Measurements from ENCODE around the gene DONSON. TPM values are rescaled to one million over a fixed set of nuclear protein-coding genes. Genes with fewer than 3 reads are reported as not detected.
A peak's percentile ranks its signal among the peaks of the same experiment; 100 is the strongest.

DONSON gene
- total RNA-seq, 1 experiment from 2014 or later, result 48.5 TPM

- H3K27ac ChIP-seq (ENCODE audit: low read depth, low read length, poor library complexity, severe bottlenecking), result no peak overlapping the region
- BruUV-seq (replicated peaks), result no TSS peak
- H3K36me3 ChIP-seq (ENCODE audit: insufficient read depth, low read length, poor library complexity, severe bottlenecking), result peaks cover 46% of the 10 kb centered on the region
- H3K9me3 ChIP-seq (ENCODE audit: low read depth, low read length, poor library complexity, severe bottlenecking), result no peaks in the 10 kb centered on the region
- no peak for DNase-seq (ENCODE audit: low spot score)
- H3K4me3 ChIP-seq (ENCODE audit: low read depth, low read length, poor library complexity, severe bottlenecking), result peak overlapping the region; percentile 59
- POLR2A ChIA-PET (ENCODE audit: low non-redundant PET), result no interaction called here
- CTCF ChIA-PET, result no interaction called here
- H3K4me1 ChIP-seq (ENCODE audit: insufficient read depth, low read length, poor library complexity, severe bottlenecking), result peaks cover 20% of the 10 kb centered on the region
- intact Hi-C loops (cut with micrococcal nuclease; ENCODE audit: unreplicated experiment), result loop anchor here (5.0 kb wide), 1 partner anchor 43 kb away; the partner anchor contains the start of gene DONSON
- no peaks in the 10 kb centered on the region for H3K27me3 ChIP-seq (replicated peaks; ENCODE audit: insufficient read depth, low read depth, low read length, poor library complexity)
- TF ChIP-seq EZH2 (IDR thresholded peaks at IDR 0.05; ENCODE audit: borderline replicate concordance, low read depth, low read length, poor library complexity, severe bottlenecking) (no peak), CTCF (conservative IDR thresholded peaks at IDR 0.05; ENCODE audit: low read depth, low read length) (no peak)
These were observed 43.9 kb downstream of the DONSON start for GRCh38 chr21:33544451-33545195.

DNA sequence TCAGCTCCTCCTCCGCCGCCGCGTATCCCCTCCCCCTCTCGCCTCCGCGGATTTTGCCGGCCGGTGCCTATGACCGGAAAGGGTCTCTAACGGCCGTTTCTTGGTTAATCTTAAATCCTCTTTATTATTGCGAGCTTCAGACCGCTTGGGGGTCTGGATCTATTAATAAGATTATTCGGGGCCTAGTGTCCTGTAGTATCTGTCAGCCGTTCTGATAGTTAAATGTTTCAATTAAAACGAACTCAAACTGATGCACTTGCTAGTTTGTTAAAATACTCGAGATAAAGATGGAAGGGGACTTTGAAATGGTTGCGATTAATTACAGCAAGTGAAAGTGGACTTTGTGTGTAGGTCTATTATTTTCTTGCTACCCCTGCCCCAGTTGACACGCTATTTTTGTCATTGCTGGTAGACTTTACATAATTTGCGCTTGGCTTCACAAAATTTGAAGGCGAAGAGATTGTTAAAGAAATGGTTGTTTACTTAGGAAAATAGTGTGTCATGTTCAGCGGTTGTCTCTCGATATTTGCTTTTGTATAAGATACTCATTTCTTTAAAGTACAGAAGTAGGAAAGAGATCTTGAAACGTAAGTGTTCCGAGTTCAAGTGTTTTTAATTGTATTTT is 44.9 kb downstream of the DONSON start:
- Histone ChIP-seq H3K27me3 (replicated peaks; ENCODE audit: insufficient read depth, low read depth, low read length, poor library complexity) (no peaks in the 10 kb centered on the region), H3K27ac (ENCODE audit: low read depth, low read length, poor library complexity, severe bottlenecking) (peak overlapping the region; percentile 98), H3K4me3 (ENCODE audit: low read depth, low read length, poor library complexity, severe bottlenecking) (peak overlapping the region; percentile 59), H3K36me3 (ENCODE audit: insufficient read depth, low read length, poor library complexity, severe bottlenecking) (peaks cover 46% of the 10 kb centered on the region), H3K4me1 (ENCODE audit: insufficient read depth, low read length, poor library complexity, severe bottlenecking) (peaks cover 20% of the 10 kb centered on the region), H3K9me3 (ENCODE audit: low read depth, low read length, poor library complexity, severe bottlenecking) (no peaks in the 10 kb centered on the region)
- TF ChIP-seq CTCF (conservative IDR thresholded peaks at IDR 0.05; ENCODE audit: low read depth, low read length) (no peak), EZH2 (IDR thresholded peaks at IDR 0.05; ENCODE audit: borderline replicate concordance, low read depth, low read length, poor library complexity, severe bottlenecking) (no peak)
- ChIA-PET CTCF (interaction anchor here (0.5 to 0.7 kb wide), 2 partner anchors 62 to 103 kb away, joined by 3 to 6 read pairs; no protein-coding TSS in a partner anchor), POLR2A (ENCODE audit: low non-redundant PET) (interaction anchor here (0.6 kb wide), 1 partner anchor 63 kb away, joined by 3 read pairs; no protein-coding TSS in a partner anchor)
- no TSS peak for BruUV-seq (replicated peaks)
- intact Hi-C loops (cut with micrococcal nuclease; ENCODE audit: unreplicated experiment), result loop anchor here (5.0 kb wide), 1 partner anchor 44 kb away; the partner anchor contains the start of gene DONSON
- no peak for DNase-seq (ENCODE audit: low spot score)

DNA sequence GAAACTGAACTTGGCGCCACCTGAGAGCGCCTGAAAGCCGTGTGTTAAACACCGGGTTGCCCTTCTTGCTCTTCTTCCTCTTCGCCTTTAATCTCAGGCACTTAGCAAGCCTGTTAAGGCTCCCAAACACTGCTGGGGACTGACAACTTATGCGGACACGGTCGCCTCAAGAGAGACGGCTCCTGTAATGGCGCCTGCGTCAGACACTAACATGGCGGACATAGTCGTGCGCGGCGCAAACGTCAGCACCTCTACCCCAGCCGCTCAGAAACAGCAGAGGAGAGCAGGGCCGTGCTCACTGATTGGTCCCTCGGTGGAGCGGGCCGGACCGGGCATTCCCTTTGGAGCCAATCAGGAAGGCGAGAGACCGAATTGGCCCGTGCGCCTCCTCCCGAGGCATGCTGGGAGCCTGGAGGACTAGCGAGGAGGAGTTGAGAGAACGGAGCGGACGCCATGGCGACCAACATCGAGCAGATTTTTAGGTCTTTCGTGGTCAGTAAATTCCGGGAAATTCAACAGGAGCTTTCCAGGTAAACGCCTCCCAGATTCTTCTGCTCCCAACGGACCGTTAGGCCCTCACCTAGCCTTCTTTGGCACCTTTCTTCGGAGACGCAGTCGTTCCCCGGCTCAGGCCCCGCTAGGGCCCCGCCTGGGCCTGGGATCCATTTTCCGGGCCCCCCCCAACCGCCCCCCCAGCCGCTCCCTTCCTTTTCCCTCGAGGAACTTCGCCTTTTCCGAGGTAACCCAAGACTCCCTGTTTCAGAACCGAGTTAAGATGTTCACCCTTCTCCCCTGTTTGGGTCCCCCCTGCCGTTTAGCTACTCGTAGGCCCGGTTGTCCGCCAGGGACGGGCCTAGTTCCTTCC is 45.6 kb downstream of the DONSON start, which contains the start of gene SON:
TSS of gene SON (plus strand) at position 399 of the 865 bp plus-strand sequence. CDS start at position 454, 55 bp downstream.
- DNase-seq (ENCODE audit: low spot score), result peak; percentile 100
- Histone ChIP-seq H3K27me3 (replicated peaks; ENCODE audit: insufficient read depth, low read depth, low read length, poor library complexity) (no peaks in the 10 kb centered on the region), H3K36me3 (ENCODE audit: insufficient read depth, low read length, poor library complexity, severe bottlenecking) (peaks cover 46% of the 10 kb centered on the region), H3K27ac (ENCODE audit: low read depth, low read length, poor library complexity, severe bottlenecking) (peak within 1 kb of the TSS; percentile 98), H3K4me3 (ENCODE audit: low read depth, low read length, poor library complexity, severe bottlenecking) (peak within 1 kb of the TSS; percentile 59), H3K4me1 (ENCODE audit: insufficient read depth, low read length, poor library complexity, severe bottlenecking) (peaks cover 20% of the 10 kb centered on the region), H3K9me3 (ENCODE audit: low read depth, low read length, poor library complexity, severe bottlenecking) (no peaks in the 10 kb centered on the region)
- no TSS peak for BruUV-seq (replicated peaks)
- POLR2A ChIA-PET (ENCODE audit: low non-redundant PET), result interaction anchor here (0.6 kb wide), 2 partner anchors 63 to 771 kb away, joined by 3 to 13 read pairs; partner anchors contain the start of gene PAXBP1
- CTCF ChIA-PET, result interaction anchor here (0.5 to 0.7 kb wide), 2 partner anchors 63 to 104 kb away, joined by 3 to 6 read pairs; no protein-coding TSS in a partner anchor
- intact Hi-C loops (cut with micrococcal nuclease; ENCODE audit: unreplicated experiment), result loop anchor here (5.0 kb wide), 1 partner anchor 44 kb away; the partner anchor contains the start of gene DONSON
- no peak for TF ChIP-seq CTCF (conservative IDR thresholded peaks at IDR 0.05; ENCODE audit: low read depth, low read length)
- TF ChIP-seq EZH2 (IDR thresholded peaks at IDR 0.05; ENCODE audit: borderline replicate concordance, low read depth, low read length, poor library complexity, severe bottlenecking), result no peak
